Cardiac fibroblast (primary cell): Measurements from ENCODE around the gene CEP112.

Experiments
- DNase-seq, 2 donors: peaks; one replicate each; pipeline versions ENCODE4 v3.0.0 to v3.0.0-alpha.2; 2010; ENCODE audit warnings: low read depth in 2 of 2
- H3K4me3 ChIP-seq, 2 donors: replicated peaks in 1 of 2; 1 replicate in 1 of 2; 2 replicates in 1 of 2; pipeline ENCODE4 v1.5.1; 2011; ENCODE audit warnings: low read depth in 2 of 2, low read length in 2 of 2, mild to moderate bottlenecking in 2 of 2, moderate library complexity in 1 of 2
- CTCF ChIP-seq: IDR thresholded peaks from one replicate; pipeline ENCODE4 v1.5.1; 2011; ENCODE audit warnings: low read depth, mild to moderate bottlenecking, low read length, inconsistent platforms

Gene CEP112

DNA sequence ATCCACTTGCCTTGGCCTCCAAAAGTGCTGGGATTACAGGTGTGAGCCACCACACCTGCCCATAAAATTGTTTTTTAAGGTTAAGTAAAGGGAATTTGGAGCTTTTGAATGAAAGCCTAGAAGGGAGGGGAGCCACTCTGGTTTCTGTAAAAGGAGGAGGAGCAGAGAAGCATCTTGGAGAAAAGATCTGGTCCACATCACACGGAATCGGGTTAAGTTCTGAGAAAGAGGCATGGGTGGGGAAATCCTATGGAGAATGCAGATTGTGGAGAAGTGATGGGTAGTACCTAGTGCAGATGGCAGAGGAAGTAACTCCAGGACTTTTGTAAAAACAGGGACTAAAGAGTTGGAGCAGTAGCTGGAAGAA, 18.3 kb upstream of the CEP112 start:
- no peak for DNase-seq
- no peak for TF ChIP-seq CTCF
- H3K4me3 ChIP-seq, result no peak overlapping the region

- TF ChIP-seq CTCF, result no peak
- no peak overlapping the region for H3K4me3 ChIP-seq
- no peak for DNase-seq
Measured at GRCh38 chr17:66207936-66208335, 16.0 kb upstream of the CEP112 start.

DNA sequence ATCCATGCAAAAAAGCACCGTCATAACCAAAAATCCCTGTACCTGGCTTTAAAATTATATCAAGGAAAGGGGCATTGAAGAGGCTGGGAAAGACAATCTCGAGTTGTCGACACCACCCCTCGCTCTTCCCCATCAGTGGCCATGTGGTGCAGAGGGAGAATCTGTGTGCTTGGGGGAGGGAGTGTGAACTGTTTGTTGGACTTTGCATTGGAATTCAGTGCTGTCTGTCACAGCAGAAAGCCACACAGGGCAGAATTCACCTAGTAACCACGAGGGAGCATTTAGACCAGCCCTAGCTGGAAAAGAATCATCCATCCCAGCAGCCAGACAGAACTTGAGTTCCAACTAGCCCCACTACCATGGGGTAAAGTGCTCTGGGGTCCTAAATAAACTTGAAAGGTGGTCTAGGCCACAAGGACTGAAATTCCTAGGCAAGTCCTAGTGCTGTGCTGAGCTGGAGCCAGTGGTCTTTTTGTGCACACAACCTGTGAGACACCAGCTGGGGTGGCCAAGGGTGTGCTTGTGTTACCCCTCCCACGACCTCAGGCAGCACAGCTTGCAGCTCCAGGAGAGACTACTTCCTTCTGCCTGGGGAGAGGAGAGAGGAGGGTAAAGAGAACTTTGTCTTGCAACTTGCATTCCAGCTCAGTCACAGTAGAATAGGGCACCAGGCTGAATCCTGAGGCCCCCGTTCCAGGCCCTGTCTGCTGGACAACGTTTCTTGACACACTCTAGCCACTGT, 11.5 kb upstream of the CEP112 start:
- DNase-seq, result no peak
- no peak overlapping the region for H3K4me3 ChIP-seq
- TF ChIP-seq CTCF, result no peak

DNA sequence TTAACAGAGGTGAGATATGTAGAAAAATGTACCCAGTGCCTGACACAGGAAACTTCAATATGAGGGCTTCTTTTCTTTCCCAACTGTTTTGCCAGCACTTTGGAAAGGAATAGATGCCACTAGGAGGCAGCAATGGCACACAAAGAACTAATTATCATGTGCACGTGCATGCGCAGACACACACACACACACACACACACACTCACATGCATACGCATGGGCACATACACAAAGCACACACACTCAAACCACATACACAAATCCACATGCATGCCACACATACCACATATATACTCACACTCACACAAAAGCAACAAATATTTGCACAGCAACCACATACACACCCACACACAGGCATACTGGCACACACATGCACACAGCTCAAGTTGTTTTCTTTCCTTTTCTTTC, 8.8 kb upstream of the CEP112 start:
- DNase-seq, result peak; percentile 82 to 90
- peak; percentile 67 for TF ChIP-seq CTCF
- no peak overlapping the region for H3K4me3 ChIP-seq

GRCh38 chr17:66198242-66198641, 6.3 kb upstream of the CEP112 start:
- no peak overlapping the region for H3K4me3 ChIP-seq
- TF ChIP-seq CTCF, result no peak

DNA sequence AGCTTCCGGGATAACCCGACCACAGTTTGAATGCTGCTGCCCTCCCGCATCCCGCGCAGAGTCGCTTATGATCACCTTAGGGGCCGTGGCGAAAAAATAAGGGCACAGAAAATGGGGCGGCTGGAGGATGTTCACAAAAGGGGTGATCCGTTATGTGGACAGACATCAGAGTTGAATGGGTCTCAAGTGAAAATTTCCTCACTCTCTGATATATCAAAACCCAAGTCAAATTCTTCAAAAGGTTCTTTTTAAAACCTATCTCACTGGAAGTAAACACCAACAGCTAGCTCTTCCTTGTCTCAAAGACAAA, 400 bp upstream of the CEP112 start:
- TF ChIP-seq CTCF, result no peak
- peak overlapping the region; percentile 65 to 69 for H3K4me3 ChIP-seq
- DNase-seq, result no peak

More at GRCh38 chr17:66198242-66198641, 6.3 kb upstream of the CEP112 start:
- DNase-seq, result no peak
